Activated CD4-positive, alpha-beta T cell treated with anti-CD3 and anti-CD28 coated beads for 36 hours (primary cell): Measurements from ENCODE around the gene FAM3D. TPM values are rescaled to one million over a fixed set of nuclear protein-coding genes. Genes with fewer than 3 reads are reported as not detected.
"Not testable (repeated sequence)": the region's sequence is repeated elsewhere in the genome, so short reads cannot be mapped to it uniquely, and the experiment has no call there.

Source experiments
- ATAC-seq: fragments of 200-7000 bp; cut with Tn5 transposase; one replicate; pipeline ENCODE4 v1.10.0; 2021; ENCODE audit warnings: mild to moderate bottlenecking, moderate library complexity
- CTCF ChIA-PET: fragments of 350-600 bp; sonication (Branson Sonifier 250); formaldehyde crosslinking; loops from one replicate; lab custom pipeline; 2021; ENCODE audit warnings: antibody characterized with exemption; lab: Charles Lee
- POLR2A ChIA-PET: fragments of 350-600 bp; sonication (Branson Sonifier 250); formaldehyde crosslinking; loops from one replicate; lab custom pipeline; 2021; ENCODE audit warnings: antibody characterized with exemption, inconsistent platforms; lab: Charles Lee
- DNase-seq: peaks from one replicate; pipeline ENCODE4 v3.0.0-alpha.2; 2020
- H3K27ac Mint-ChIP-seq: one replicate; pipeline ENCODE4 v1.8.0; 2021; ENCODE audit warnings: mixed read lengths
- H3K27me3 Mint-ChIP-seq: one replicate; pipeline ENCODE4 v1.8.0; 2021; ENCODE audit warnings: mixed read lengths
- H3K36me3 Mint-ChIP-seq: one replicate; pipeline ENCODE4 v1.8.0; 2021; ENCODE audit warnings: low read depth, mixed read lengths
- H3K4me1 Mint-ChIP-seq: one replicate; pipeline ENCODE4 v1.8.0; 2021; ENCODE audit warnings: mixed read lengths
- H3K4me3 Mint-ChIP-seq: one replicate; pipeline ENCODE4 v1.8.0; 2021; ENCODE audit warnings: mild to moderate bottlenecking, moderate library complexity, mixed read lengths
- H3K9me3 Mint-ChIP-seq: one replicate; pipeline ENCODE4 v1.8.0; 2021; ENCODE audit warnings: low read depth, mixed read lengths
- intact Hi-C, 2 experiments: fragments of 100-400 bp; cut with DNase I in 1 of 2; cut with micrococcal nuclease in 1 of 2; formaldehyde crosslinking; loops; one replicate each; pipeline versions ENCODE4 v1.14.2 to v1.15.1; 2022 to 2024; cut with DNase I, micrococcal nuclease
- total RNA-seq, 2 experiments: library from RNA; stranded (reverse); gene quantifications; one replicate each; pipeline ENCODE4 v1.2.3, GENCODE V29; 2021

Gene FAM3D
- total RNA-seq, 2 experiments from 2014 or later = not detected

GRCh38 chr3:58683001-58683458, 16.5 kb upstream of the FAM3D start:
- intact Hi-C loops = loop anchor here (1.0 to 10.0 kb wide), 3 partner anchors 191 to 742 kb away; no protein-coding TSS in a partner anchor
- Mint-ChIP-seq H3K36me3 (no peaks in the 10 kb centered on the region), H3K27ac (no peak overlapping the region), H3K27me3 (peaks cover 23% of the 10 kb centered on the region), H3K4me3 (no peak overlapping the region), H3K9me3 (no peaks in the 10 kb centered on the region), H3K4me1 (peaks cover 11% of the 10 kb centered on the region)
- ChIA-PET POLR2A (no interaction called here), CTCF (no interaction called here)
- ATAC-seq (peak; percentile 39), DNase-seq (no peak)

- intact Hi-C loops = loop anchor here (5.0 to 10.0 kb wide), 2 partner anchors 360 to 743 kb away; no protein-coding TSS in a partner anchor
- peaks cover 11% of the 10 kb centered on the region for H3K4me1 Mint-ChIP-seq
- ATAC-seq = peak; percentile 58
Observed at GRCh38 chr3:58681863-58682262, 15.3 kb upstream of the FAM3D start.

GRCh38 chr3:58680879-58681525, 14.4 kb upstream of the FAM3D start:
- ATAC-seq (no peak), DNase-seq (no peak)
- CTCF ChIA-PET = no interaction called here
- H3K36me3 Mint-ChIP-seq = no peaks in the 10 kb centered on the region
- peaks cover 23% of the 10 kb centered on the region for H3K27me3 Mint-ChIP-seq
- no peaks in the 10 kb centered on the region for H3K9me3 Mint-ChIP-seq
- H3K4me3 Mint-ChIP-seq = no peak overlapping the region
- POLR2A ChIA-PET = no interaction called here
- H3K27ac Mint-ChIP-seq = no peak overlapping the region
- intact Hi-C loops = loop anchor here (5.0 to 10.0 kb wide), 2 partner anchors 359 to 744 kb away; no protein-coding TSS in a partner anchor
- H3K4me1 Mint-ChIP-seq = peaks cover 11% of the 10 kb centered on the region

More at GRCh38 chr3:58681863-58682262, 15.3 kb upstream of the FAM3D start:
- no peak for DNase-seq
- CTCF ChIA-PET = no interaction called here
- Mint-ChIP-seq H3K27me3 (peaks cover 26% of the 10 kb centered on the region), H3K4me3 (no peak overlapping the region), H3K27ac (no peak overlapping the region), H3K36me3 (no peaks in the 10 kb centered on the region), H3K9me3 (no peaks in the 10 kb centered on the region)
- POLR2A ChIA-PET = no interaction called here

GRCh38 chr3:58679974-58680666, 13.5 kb upstream of the FAM3D start:
- H3K4me3 Mint-ChIP-seq = no peak overlapping the region
- H3K4me1 Mint-ChIP-seq = peaks cover 11% of the 10 kb centered on the region
- peaks cover 25% of the 10 kb centered on the region for H3K27me3 Mint-ChIP-seq
- no peaks in the 10 kb centered on the region for H3K36me3 Mint-ChIP-seq
- intact Hi-C loops = loop anchor here (5.0 to 10.0 kb wide), 2 partner anchors 358 to 745 kb away; no protein-coding TSS in a partner anchor
- POLR2A ChIA-PET = no interaction called here
- no peaks in the 10 kb centered on the region for H3K9me3 Mint-ChIP-seq
- no peak for ATAC-seq
- CTCF ChIA-PET = no interaction called here
- DNase-seq = no peak
- no peak overlapping the region for H3K27ac Mint-ChIP-seq

GRCh38 chr3:58679446-58679845, 12.9 kb upstream of the FAM3D start:
- no peak overlapping the region for H3K27ac Mint-ChIP-seq
- H3K9me3 Mint-ChIP-seq = no peaks in the 10 kb centered on the region
- ChIA-PET POLR2A (no interaction called here), CTCF (no interaction called here)
- peaks cover 11% of the 10 kb centered on the region for H3K4me1 Mint-ChIP-seq
- ATAC-seq = no peak
- peaks cover 25% of the 10 kb centered on the region for H3K27me3 Mint-ChIP-seq
- DNase-seq = no peak
- H3K36me3 Mint-ChIP-seq = no peaks in the 10 kb centered on the region
- intact Hi-C loops = no loop called here
- no peak overlapping the region for H3K4me3 Mint-ChIP-seq

- intact Hi-C loops, H3K4me3 Mint-ChIP-seq, H3K27ac Mint-ChIP-seq, CTCF ChIA-PET, H3K36me3 Mint-ChIP-seq, DNase-seq, POLR2A ChIA-PET, H3K4me1 Mint-ChIP-seq, ATAC-seq, H3K9me3 Mint-ChIP-seq: not testable (repeated sequence)
- H3K27me3 Mint-ChIP-seq = peaks cover 24% of the 10 kb centered on the region
Observed at GRCh38 chr3:58678177-58678970, 11.8 kb upstream of the FAM3D start.

- ATAC-seq = no peak
- peaks cover 15% of the 10 kb centered on the region for H3K27me3 Mint-ChIP-seq
- no peaks in the 10 kb centered on the region for H3K36me3 Mint-ChIP-seq
- ChIA-PET POLR2A (no interaction called here), CTCF (interaction anchor here (0.6 to 0.8 kb wide), 2 partner anchors 32 to 88 kb away, joined by 3 to 5 read pairs; no protein-coding TSS in a partner anchor)
- no peak for DNase-seq
- H3K9me3 Mint-ChIP-seq = no peaks in the 10 kb centered on the region
- no peak overlapping the region for H3K4me3 Mint-ChIP-seq
- no peak overlapping the region for H3K27ac Mint-ChIP-seq
- H3K4me1 Mint-ChIP-seq = no peaks in the 10 kb centered on the region
- intact Hi-C loops = no loop called here
Observed at GRCh38 chr3:58672880-58673279, 6.3 kb upstream of the FAM3D start.

- H3K9me3 Mint-ChIP-seq = no peaks in the 10 kb centered on the region
- intact Hi-C loops = no loop called here
- H3K36me3 Mint-ChIP-seq = no peaks in the 10 kb centered on the region
- no peaks in the 10 kb centered on the region for H3K4me1 Mint-ChIP-seq
- peaks cover 13% of the 10 kb centered on the region for H3K27me3 Mint-ChIP-seq
- POLR2A ChIA-PET = no interaction called here
- H3K27ac Mint-ChIP-seq = no peak overlapping the region
- CTCF ChIA-PET = no interaction called here
- ATAC-seq = no peak
- no peak overlapping the region for H3K4me3 Mint-ChIP-seq
- DNase-seq = no peak
Observed at GRCh38 chr3:58672451-58672850, 5.9 kb upstream of the FAM3D start.

- CTCF ChIA-PET = no interaction called here
- Mint-ChIP-seq H3K27ac (no peak overlapping the region), H3K36me3 (no peaks in the 10 kb centered on the region), H3K4me3 (no peak overlapping the region), H3K9me3 (no peaks in the 10 kb centered on the region), H3K4me1 (no peaks in the 10 kb centered on the region), H3K27me3 (peaks cover 6% of the 10 kb centered on the region)
- intact Hi-C loops = no loop called here
- POLR2A ChIA-PET = no interaction called here
- ATAC-seq = no peak
- DNase-seq = no peak
Observed at GRCh38 chr3:58670506-58671135, 4.0 kb upstream of the FAM3D start.

- Mint-ChIP-seq H3K36me3 (no peaks in the 10 kb centered on the region), H3K27ac (no peak overlapping the region), H3K9me3 (no peaks in the 10 kb centered on the region), H3K4me3 (no peak overlapping the region), H3K4me1 (no peaks in the 10 kb centered on the region), H3K27me3 (peaks cover 8% of the 10 kb centered on the region)
- ATAC-seq = no peak
- intact Hi-C loops = no loop called here
- DNase-seq = no peak
- ChIA-PET POLR2A (no interaction called here), CTCF (no interaction called here)
Observed at GRCh38 chr3:58668247-58668646, 1.7 kb upstream of the FAM3D start.

GRCh38 chr3:58667704-58668103, 1.1 kb upstream of the FAM3D start:
- Mint-ChIP-seq H3K36me3 (no peaks in the 10 kb centered on the region), H3K27ac (no peak overlapping the region), H3K4me1 (no peaks in the 10 kb centered on the region), H3K4me3 (no peak overlapping the region), H3K9me3 (no peaks in the 10 kb centered on the region), H3K27me3 (peaks cover 8% of the 10 kb centered on the region)
- ChIA-PET CTCF (no interaction called here), POLR2A (no interaction called here)
- ATAC-seq = no peak
- intact Hi-C loops = no loop called here
- no peak for DNase-seq
